A172 (cell line): Measurements from ENCODE around the gene USF3. TPM values are rescaled to one million over a fixed set of nuclear protein-coding genes. Genes with fewer than 3 reads are reported as not detected.

Source experiments
- DNase-seq: peaks from one replicate; pipeline ENCODE4 v3.0.0-alpha.2; 2015; ENCODE audit warnings: low spot score
- total RNA-seq: library from RNA; depleted of rRNA; stranded (reverse); fragments of >200 nt; shearing (Covaris generic); gene quantifications from 2 replicates; pipeline ENCODE4 v1.2.3, GENCODE V29; 2014

The USF3 gene
- total RNA-seq, 1 experiment from 2014 or later: 6.6 TPM

DNA sequence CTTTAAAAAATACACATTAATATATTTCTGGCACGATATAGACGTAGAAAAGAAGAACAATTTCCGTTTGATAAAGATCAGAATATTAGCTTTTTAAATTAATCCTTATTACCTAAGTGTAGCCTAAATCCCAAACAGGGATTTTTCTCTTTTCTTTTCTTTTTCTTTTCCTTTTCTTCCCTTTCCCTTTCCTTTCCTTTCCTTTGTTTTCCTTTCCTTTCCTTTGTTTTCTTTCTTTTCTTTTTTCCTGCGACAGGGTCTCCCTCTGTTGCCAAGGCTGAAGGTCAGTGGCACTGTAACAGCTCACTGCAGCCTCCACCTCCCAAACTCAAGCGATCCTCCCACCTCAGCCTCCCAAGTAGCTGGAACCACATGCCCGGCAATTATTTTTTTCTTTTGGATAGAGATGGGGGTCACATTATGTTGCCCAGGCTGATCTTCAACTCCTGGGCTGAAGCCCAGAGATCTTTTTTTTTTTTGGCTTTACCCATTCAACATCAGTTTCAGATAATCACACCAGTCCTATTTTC lies 1.8 kb upstream of the USF3 start:
- DNase-seq: no peak

DNA sequence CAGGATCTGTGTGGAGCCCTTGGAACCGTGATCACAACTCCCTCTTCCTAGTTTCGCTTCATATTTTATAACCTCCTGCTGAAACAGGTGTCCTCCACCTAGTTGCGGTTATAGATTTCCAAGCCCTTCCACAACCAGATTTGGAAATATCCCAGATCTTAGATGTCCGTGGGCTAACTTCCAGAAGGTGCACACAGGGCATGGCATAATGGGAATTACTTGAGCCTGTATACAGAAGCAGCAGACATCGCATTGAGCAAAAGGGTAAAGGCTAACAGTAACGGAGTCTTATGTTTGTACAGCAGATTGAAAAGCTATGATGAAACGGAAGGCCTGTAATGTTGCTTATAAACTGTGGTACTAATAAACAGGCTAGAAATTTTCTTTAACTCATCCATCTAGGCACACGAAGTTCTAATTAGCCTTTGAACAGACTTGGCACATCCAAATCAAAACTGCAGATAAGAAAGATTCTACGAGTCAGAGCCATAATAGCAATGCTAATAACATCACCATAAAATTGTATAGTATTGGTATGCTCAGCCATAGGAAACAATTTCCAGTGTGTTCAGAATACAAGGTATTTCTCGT lies 1.2 kb upstream of the USF3 start:
- no peak for DNase-seq

GRCh38 chr3:113696658-113697499 lies 437 bp upstream of the USF3 start:
- peak; percentile 99 for DNase-seq

DNA sequence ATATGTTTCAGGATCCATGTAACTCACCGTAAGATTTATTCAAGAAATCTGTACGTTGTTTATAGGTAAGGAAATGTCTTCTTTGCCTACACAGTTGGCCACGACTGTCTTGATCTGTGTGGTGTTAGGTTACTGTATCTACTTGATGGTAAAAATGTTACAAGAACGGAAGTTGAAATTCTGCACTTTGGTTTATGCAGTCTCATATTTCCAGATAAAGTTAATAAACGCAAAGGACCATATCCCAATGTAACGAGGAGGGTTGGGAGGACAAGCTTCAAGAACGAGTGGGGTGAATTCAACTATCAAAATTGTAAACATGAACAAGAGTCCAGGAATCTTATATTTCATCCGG lies 1.0 kb downstream of the USF3 start:
- DNase-seq: no peak

- no peak for DNase-seq
Observed at GRCh38 chr3:113690482-113690881, 6.0 kb downstream of the USF3 start.

- no peak for DNase-seq
Observed at GRCh38 chr3:113685956-113686721, 10.3 kb downstream of the USF3 start.

DNA sequence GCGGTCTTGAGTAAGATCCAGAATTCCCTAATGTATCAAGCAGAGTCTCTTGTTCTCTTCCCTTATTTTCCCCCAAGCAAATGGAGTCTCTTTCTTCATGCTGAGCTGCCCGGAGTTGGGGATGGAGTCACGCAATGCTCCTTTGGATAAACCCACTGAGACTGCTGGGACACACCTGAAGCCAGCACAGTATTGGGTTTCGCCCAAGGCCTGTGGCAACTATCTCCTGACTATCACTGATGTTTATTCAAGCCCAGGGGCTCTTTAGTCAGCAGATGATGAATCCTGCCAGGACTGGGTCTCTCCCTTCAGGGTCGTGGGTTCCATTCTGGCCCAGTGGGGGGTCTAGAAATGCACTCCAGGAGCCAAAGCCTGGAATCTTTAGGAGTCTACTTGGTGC lies 11.3 kb downstream of the USF3 start:
- DNase-seq: no peak

- no peak for DNase-seq
Observed at GRCh38 chr3:113684271-113684819, 12.1 kb downstream of the USF3 start.

GRCh38 chr3:113678773-113679172 lies 17.7 kb downstream of the USF3 start:
- no peak for DNase-seq

GRCh38 chr3:113677737-113678136 lies 18.7 kb downstream of the USF3 start:
- DNase-seq: no peak

DNA sequence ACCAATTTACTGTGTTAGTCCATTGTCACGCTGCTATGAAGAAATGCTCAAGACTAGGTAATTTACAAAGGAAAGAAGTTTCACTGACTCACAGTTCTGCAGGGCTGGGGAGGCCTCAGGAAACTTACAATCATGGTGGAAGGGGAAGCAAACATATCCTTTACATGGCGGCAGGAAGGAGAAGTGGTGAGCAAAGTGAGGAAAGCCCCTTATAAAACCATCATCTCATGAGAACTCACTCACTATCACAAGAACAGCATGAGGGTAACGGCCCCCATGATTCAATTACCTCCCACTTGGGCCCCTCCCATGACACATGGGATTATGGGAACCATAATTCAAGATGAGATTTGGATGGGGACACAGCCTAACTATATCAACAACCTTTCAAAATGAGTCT lies 20.2 kb downstream of the USF3 start:
- no peak for DNase-seq

DNA sequence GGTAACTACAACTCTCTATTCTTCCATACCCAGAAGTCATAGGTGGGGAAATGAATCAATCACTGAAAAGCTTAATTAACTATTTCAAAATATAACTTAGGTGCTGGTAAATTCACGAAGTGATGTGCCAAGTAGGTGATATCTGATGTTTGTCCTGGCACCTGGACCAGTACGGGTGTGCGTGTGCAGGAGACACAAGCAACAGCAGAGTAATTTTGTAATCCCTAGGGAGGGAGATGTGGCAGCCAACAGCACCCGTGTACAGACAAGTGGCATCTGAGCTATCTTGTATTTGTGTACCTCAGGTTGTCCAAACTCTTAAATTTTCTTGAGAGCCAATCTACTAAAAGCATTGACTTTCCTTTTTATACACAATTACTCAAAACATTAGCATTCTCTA lies 22.8 kb downstream of the USF3 start:
- no peak for DNase-seq

DNA sequence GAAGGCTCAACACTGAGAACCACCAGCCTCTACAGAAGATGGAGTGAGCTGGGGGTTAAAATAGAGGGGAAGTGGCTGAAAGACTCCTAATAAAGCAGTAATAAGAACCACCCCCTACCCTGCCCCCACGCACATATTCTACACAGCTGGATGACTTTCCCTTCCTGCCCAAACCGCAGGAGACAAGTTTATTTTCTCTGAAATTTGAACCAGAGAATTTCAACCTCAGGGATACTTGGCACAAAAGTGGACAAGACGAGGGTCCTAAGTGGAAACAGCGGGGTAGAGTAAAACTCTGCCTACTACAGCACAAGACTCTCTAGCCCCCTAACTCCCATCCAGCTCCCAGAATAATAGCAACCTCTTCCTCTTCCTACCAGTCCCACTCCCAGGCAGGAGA lies 28.4 kb downstream of the USF3 start:
- no peak for DNase-seq

- DNase-seq: no peak
Observed at GRCh38 chr3:113664523-113665094, 31.8 kb downstream of the USF3 start.

GRCh38 chr3:113663761-113664160 lies 32.7 kb downstream of the USF3 start:
- no peak for DNase-seq

DNA sequence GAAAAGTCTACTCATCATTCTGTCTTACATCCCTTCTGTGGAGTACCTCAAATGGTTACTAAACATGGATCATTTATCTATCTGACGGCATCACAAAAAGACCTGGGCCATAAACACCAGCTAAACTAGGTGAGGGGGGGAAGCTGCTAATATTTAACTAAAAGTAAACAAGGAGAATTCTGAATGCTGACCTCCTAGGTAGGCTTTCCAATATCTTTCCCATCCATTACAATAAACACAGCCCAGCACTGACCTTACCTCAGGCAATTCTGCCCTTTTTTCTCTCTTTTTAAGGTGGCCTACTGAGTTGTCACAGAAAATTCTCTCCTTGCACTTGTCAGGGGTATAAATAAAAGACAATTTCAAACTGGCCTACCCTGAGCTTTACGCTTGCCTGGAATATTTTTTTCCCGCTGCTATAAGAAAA lies 33.1 kb downstream of the USF3 start:
- no peak for DNase-seq

DNA sequence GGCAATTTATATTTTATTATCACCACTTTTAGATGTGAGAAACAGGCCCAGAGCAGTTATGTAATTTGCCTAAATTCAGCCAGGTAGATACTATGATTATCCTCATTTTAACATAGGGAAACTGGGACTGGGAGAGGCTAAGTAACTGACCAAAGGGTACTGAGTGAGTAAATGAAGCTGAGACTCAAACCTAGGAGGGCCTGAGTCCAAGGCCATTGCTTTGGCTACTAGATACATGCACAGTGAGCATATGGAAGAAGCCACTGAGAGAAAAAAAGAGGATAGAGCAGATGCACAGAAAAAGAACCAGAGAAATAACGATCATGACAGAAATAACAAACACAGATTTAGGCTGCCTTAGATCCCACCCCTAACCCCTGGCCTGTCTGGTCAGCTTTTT lies 33.6 kb downstream of the USF3 start:
- no peak for DNase-seq

DNA sequence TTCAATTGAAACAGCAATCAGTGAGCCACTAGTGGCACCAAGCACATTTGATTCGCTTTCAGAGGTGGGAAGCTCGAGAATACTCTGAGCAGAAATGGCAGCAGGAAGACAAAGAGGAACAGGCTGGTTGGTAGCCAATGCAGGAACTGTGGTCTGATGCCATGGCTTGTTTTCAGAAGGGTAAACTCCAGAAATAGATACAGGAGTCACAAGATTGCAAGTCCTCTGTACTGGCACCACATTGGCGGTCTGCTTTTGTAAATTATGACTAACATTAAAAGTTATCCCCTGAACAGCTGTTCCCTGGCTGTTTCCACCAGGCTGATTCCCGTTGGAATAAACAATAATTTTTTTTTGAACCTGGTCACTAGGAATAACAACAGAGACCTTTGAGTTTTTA lies 35.5 kb downstream of the USF3 start:
- DNase-seq: no peak

DNA sequence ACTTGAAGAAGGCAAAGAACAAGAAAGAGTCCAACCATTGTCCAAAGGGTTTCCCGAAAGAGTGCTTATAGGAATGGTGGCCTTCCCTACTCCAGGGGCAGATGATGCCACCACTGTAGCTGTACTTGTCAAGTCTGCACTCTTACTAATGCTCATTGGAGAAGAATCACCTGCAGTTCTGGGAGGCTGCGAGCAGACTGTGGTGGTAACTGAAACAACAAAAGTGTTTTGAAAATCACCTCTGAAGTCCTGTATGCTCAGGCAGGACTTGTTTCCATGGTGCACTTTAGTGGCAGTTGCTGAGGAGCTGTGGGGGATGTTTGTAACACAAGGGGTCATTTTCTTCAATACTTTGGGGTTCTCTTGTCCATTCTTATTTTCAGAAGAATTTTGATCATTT lies 36.0 kb downstream of the USF3 start:
- DNase-seq: no peak

- no peak for DNase-seq
Observed at GRCh38 chr3:113659996-113660395, 36.4 kb downstream of the USF3 start.

DNA sequence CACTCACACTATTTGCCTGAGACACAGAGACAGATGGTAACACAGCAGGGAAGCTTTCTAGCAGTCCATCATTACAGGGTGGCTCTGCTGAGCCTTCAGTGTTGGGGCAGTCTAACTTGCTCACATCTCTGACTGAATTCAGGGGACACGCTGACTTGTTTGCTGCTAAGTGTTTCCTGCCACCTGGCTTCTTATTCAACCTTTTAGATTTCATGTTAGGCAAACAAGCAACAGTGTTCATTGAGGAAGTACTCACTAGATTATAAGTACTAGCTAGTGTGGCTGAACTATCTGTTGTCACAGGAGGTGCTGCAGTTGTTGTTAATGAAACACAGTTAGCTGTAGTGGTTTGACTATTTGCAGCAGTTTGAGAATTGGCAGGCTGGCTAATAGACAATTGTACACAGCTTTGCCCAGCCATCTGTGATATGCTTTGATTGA lies 37.3 kb downstream of the USF3 start:
- DNase-seq: no peak

GRCh38 chr3:113658107-113658506 lies 38.3 kb downstream of the USF3 start:
- DNase-seq: no peak
